ENCODE data around the gene ZDHHC8. TPM values are rescaled to one million over a fixed set of nuclear protein-coding genes. Genes with fewer than 3 reads are reported as not detected.

Gene ZDHHC8
- total and polyA plus RNA-seq, 2 experiments from 2014 or later: 13.0 to 18.7 TPM

DNA sequence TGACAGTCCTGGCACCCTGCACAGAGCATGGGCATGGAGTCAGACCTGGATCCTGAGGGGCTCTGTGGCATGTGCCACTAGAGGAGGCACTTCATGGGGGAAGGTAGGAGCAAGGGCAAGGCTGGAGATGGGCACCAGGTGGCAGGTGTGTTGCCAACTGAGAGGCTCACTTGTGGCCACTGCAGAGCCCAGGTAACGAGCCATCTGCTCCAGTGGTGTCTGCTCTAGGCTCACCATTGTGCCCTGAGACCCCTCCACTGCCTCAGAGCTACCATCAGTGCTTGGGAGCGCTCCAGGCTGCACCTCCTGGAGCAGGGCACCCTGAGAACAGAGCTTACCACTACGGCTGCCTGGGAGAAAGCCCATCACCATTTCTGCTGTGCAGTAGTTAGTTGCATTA lies 1.3 kb upstream of the ZDHHC8 start:
- no peak overlapping the region for H3K4me3 ChIP-seq
- no peak for DNase-seq
- whole genome bisulfite sequencing, 2 experiments (ENCODE audit: low coverage in 1 of 2, low lambda C conversion rate in 2 of 2, missing lambda C conversion rate in 2 of 2): 79 to 87% methylated on average over 3 of the region's 3 CpGs
- no peaks in the 10 kb centered on the region for H4K20me1 ChIP-seq (ENCODE audit: insufficient read depth)
- no peaks in the 10 kb centered on the region for H3K9me2 ChIP-seq (ENCODE audit: insufficient read depth)
- no peak overlapping the region for H3K4me2 ChIP-seq (ENCODE audit: unreplicated experiment)
- H3K9ac ChIP-seq: no peak overlapping the region
- TF ChIP-seq EZH2phosphoT487 (IDR thresholded peaks at IDR 0.05; ENCODE audit: insufficient read depth, low read depth): no peak
- TF ChIP-seq EZH2 (IDR thresholded peaks at IDR 0.05; ENCODE audit: insufficient read depth, poor library complexity, severe bottlenecking): no peak
- H3K36me3 ChIP-seq (ENCODE audit: low read depth): 0 out of 2 replicates have a peak, but pooled peaks cover 6% of the 10 kb centered on the region
- in situ Hi-C loops (cut with MboI): no loop called here
- peaks cover 35% of the 10 kb centered on the region for H3K79me2 ChIP-seq (ENCODE audit: insufficient read depth)
- peaks cover 28% of the 10 kb centered on the region; the same call in 1 of the 2 replicates for H3F3A ChIP-seq (ENCODE audit: insufficient read depth)
- H3K4me1 ChIP-seq (ENCODE audit: insufficient read depth): peaks cover 11% of the 10 kb centered on the region; the same call in 1 of the 2 replicates
- no peaks in the 10 kb centered on the region for H3K9me3 ChIP-seq (ENCODE audit: low read depth)
- no peak overlapping the region for H3K27ac ChIP-seq
- no peaks in the 10 kb centered on the region for H3K27me3 ChIP-seq (replicated peaks; ENCODE audit: insufficient read depth)
- no peak overlapping the region for H2AFZ ChIP-seq

GRCh38 chr22:20130731-20131596 lies 640 bp upstream of the ZDHHC8 start:
- Histone ChIP-seq H3K9me3 (ENCODE audit: low read depth) (no peaks in the 10 kb centered on the region), H3K4me3 (peak overlapping the region; percentile 86), H4K20me1 (ENCODE audit: insufficient read depth) (no peaks in the 10 kb centered on the region), H3K4me1 (ENCODE audit: insufficient read depth) (peaks cover 11% of the 10 kb centered on the region; the same call in 1 of the 2 replicates), H3K36me3 (ENCODE audit: low read depth) (0 out of 2 replicates have a peak, but pooled peaks cover 6% of the 10 kb centered on the region), H3K79me2 (ENCODE audit: insufficient read depth) (peaks cover 41% of the 10 kb centered on the region), H3K27ac (peak overlapping the region; percentile 42; the same call in 1 of the 2 replicates), H3K4me2 (ENCODE audit: unreplicated experiment) (peak overlapping the region; percentile 51), H3K9me2 (ENCODE audit: insufficient read depth) (no peaks in the 10 kb centered on the region), H3F3A (ENCODE audit: insufficient read depth) (peaks cover 28% of the 10 kb centered on the region; the same call in 1 of the 2 replicates), H2AFZ (peak overlapping the region; percentile 81), H3K27me3 (replicated peaks; ENCODE audit: insufficient read depth) (no peaks in the 10 kb centered on the region), H3K9ac (peak overlapping the region; percentile 80)
- no peak for TF ChIP-seq EZH2 (IDR thresholded peaks at IDR 0.05; ENCODE audit: insufficient read depth, poor library complexity, severe bottlenecking)
- no peak for TF ChIP-seq EZH2phosphoT487 (IDR thresholded peaks at IDR 0.05; ENCODE audit: insufficient read depth, low read depth)
- WGBS, 2 experiments (ENCODE audit: low coverage in 1 of 2, low lambda C conversion rate in 2 of 2, missing lambda C conversion rate in 2 of 2): 6% methylated on average over 41 to 42 of the region's 70 CpGs
- in situ Hi-C loops (cut with MboI): no loop called here
- peak; percentile 82 for DNase-seq

DNA sequence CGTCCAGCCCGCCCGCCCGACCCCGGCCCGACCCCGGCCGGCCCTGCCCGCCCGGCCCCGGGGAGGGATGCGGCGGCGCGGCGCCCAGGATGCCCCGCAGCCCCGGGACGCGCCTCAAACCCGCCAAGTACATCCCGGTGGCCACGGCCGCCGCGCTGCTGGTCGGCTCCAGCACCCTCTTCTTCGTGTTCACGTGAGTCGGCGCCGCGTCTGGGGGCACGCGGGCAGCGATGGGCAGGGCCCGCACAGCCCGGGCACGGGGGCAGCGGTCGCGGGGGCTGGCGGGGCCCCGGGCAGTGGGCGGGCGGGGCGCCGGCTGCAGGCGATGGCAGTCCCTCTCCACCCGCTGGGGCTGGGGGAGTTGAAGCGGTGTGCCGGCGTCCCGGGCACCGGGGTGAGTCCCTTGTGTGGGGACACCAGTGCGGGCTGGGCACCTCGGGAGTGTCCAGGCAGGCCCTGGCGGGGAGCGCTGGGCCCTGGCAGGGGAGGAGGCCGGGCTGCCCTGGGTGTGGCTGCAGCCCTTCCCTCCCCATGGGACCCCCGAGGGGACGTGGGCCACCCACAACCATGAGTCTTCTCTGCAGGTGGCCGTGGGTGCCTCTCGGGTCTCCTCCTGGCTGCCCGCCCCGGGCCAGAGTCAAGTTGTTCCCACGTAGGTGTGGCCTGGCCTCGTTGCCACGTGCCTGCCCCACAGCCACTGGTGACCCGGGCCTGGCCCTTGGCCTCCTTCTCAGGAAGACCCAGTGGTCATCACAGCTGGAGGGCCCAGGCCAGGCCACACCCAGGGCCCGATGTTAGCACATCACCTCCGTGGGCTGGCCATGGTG lies 468 bp downstream of the ZDHHC8 start:
- WGBS, 2 experiments (ENCODE audit: low coverage in 1 of 2, low lambda C conversion rate in 2 of 2, missing lambda C conversion rate in 2 of 2): 0 to 1% methylated on average over 44 to 45 of the region's 72 CpGs
- no peaks in the 10 kb centered on the region for H3K9me3 ChIP-seq (ENCODE audit: low read depth)
- H3K4me1 ChIP-seq (ENCODE audit: insufficient read depth): peaks cover 11% of the 10 kb centered on the region; the same call in 1 of the 2 replicates
- peak; percentile 57 for DNase-seq
- peak overlapping the region; percentile 93 for H3K9ac ChIP-seq
- no peaks in the 10 kb centered on the region for H3K27me3 ChIP-seq (replicated peaks; ENCODE audit: insufficient read depth)
- no peaks in the 10 kb centered on the region for H3K36me3 ChIP-seq (ENCODE audit: low read depth)
- H3F3A ChIP-seq (ENCODE audit: insufficient read depth): peaks cover 28% of the 10 kb centered on the region; the same call in 1 of the 2 replicates
- peak overlapping the region; percentile 45 for H3K27ac ChIP-seq
- peaks cover 52% of the 10 kb centered on the region for H3K79me2 ChIP-seq (ENCODE audit: insufficient read depth)
- peak overlapping the region; percentile 52; the same call in 1 of the 2 replicates for H2AFZ ChIP-seq
- peak overlapping the region; percentile 86 for H3K4me3 ChIP-seq
- in situ Hi-C loops (cut with MboI): no loop called here
- H3K4me2 ChIP-seq (ENCODE audit: unreplicated experiment): peak overlapping the region; percentile 87
- TF ChIP-seq EZH2phosphoT487 (IDR thresholded peaks at IDR 0.05; ENCODE audit: insufficient read depth, low read depth) (no peak), EZH2 (IDR thresholded peaks at IDR 0.05; ENCODE audit: insufficient read depth, poor library complexity, severe bottlenecking) (no peak)
- H3K9me2 ChIP-seq (ENCODE audit: insufficient read depth): no peaks in the 10 kb centered on the region
- no peaks in the 10 kb centered on the region for H4K20me1 ChIP-seq (ENCODE audit: insufficient read depth)

GRCh38 chr22:20132686-20133246 lies 1.2 kb downstream of the ZDHHC8 start:
- Histone ChIP-seq H3K9me3 (ENCODE audit: low read depth) (no peaks in the 10 kb centered on the region), H3K27ac (no peak overlapping the region; the same call in 1 of the 2 replicates), H2AFZ (no peak overlapping the region), H3K4me3 (peak overlapping the region; percentile 86), H3K36me3 (ENCODE audit: low read depth) (no peaks in the 10 kb centered on the region), H4K20me1 (ENCODE audit: insufficient read depth) (no peaks in the 10 kb centered on the region), H3K27me3 (replicated peaks; ENCODE audit: insufficient read depth) (no peaks in the 10 kb centered on the region), H3K9ac (peak overlapping the region; percentile 93), H3K4me2 (ENCODE audit: unreplicated experiment) (peak overlapping the region; percentile 87), H3K9me2 (ENCODE audit: insufficient read depth) (no peaks in the 10 kb centered on the region), H3F3A (ENCODE audit: insufficient read depth) (peaks cover 26% of the 10 kb centered on the region; the same call in 1 of the 2 replicates), H3K4me1 (ENCODE audit: insufficient read depth) (peaks cover 14% of the 10 kb centered on the region; the same call in 1 of the 2 replicates), H3K79me2 (ENCODE audit: insufficient read depth) (peaks cover 59% of the 10 kb centered on the region)
- no peak for DNase-seq
- in situ Hi-C loops (cut with MboI): no loop called here
- WGBS, 2 experiments (ENCODE audit: low coverage in 1 of 2, low lambda C conversion rate in 2 of 2, missing lambda C conversion rate in 2 of 2): 54 to 56% methylated on average over 16 of the region's 16 CpGs
- TF ChIP-seq EZH2 (IDR thresholded peaks at IDR 0.05; ENCODE audit: insufficient read depth, poor library complexity, severe bottlenecking): no peak
- no peak for TF ChIP-seq EZH2phosphoT487 (IDR thresholded peaks at IDR 0.05; ENCODE audit: insufficient read depth, low read depth)
